ENCODE measurements around the gene NRXN2. TPM values are rescaled to one million over a fixed set of nuclear protein-coding genes. Genes with fewer than 3 reads are reported as not detected.

Gene NRXN2
- total and polyA plus RNA-seq, 3 donors from 2014 or later, result 32.6 to 46.8 (median 40.1) TPM

DNA sequence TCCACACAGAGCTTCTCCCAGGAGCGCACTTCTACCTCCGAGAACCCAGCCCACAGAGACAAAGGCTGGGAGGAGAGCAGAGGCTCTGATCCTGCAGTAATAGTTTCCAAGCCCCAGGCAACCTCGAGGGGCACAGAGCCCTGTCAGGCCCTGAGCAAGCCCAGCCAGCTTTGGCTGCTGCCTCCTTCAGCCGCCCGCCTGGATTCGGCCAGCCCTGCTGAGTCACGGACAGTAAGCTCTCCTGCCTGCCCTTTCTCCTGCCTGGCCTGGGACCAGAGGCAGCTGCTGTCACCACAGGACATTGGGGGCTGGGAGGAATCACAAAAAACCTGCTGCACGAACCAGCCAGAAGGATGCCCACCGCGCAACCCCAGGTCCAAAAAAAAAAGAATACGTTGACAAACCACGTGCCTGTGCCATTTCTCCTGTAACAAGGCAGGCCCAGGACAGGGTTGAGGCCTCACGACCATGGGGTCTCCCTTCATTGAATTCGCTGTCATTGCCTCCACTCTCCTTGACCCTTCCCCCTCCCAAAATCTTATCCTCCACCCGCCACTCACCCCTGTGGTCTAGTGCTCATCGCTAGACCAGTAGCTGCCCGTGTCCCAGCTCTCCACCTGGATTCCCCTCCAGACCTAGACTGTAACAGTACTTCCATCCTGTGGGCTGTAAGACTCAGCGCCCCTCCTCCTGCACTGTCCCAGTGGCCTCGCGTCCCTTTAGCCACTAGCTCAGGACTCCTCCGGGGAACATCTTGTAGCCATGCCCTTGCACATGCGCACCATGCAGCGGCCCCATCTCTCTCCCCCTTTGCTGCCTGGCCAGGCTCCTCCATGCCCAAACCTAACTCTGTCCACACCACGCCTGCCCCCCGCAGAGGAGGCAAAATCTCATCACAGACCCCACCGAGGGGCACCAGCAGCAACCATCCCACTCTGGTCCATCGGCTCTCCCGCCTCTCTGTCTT lies 139.4 kb downstream of the NRXN2 start:
- H3K4me1 ChIP-seq, result peaks cover 10% of the 10 kb centered on the region
- DNase-seq, result no peak
- H3K9me3 ChIP-seq, result no peaks in the 10 kb centered on the region
- H3K36me3 ChIP-seq (ENCODE audit: low read depth, missing control alignments), result no peaks in the 10 kb centered on the region
- H3K27ac ChIP-seq, result no peak overlapping the region
- intact Hi-C loops (cut with DNase I; ENCODE audit: low total_unique reads), result no loop called here
- 92% methylated on average over 22 to 28 of the region's 28 CpGs for WGBS, 2 donors
- no peaks in the 10 kb centered on the region for H3K27me3 ChIP-seq
- no peak for TF ChIP-seq CTCF (IDR thresholded peaks at IDR 0.05)
- TF ChIP-seq POLR2A (IDR thresholded peaks at IDR 0.05), result no peak
- H3K4me3 ChIP-seq, result no peak overlapping the region

DNA sequence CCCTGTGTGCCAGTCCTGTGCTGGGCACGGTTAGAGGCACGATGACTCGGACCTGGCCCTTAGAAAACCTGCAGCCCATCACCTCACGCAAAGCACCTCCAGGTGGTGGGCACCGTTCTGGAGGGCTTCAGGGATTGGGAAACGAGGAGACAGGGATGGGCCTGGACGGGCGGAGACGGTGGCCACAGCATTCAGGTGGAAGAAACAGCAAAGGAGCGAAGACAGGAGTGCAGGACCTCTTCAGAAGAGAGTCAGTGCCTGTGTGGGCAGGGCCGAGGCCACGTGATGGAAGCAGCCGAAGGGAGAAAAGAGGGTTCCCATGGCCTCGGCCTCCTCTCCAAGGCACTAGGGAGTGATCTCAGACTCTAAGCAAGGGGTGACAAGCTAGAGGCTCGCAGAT lies 140.1 kb downstream of the NRXN2 start:
- H3K9me3 ChIP-seq, result no peaks in the 10 kb centered on the region
- H3K4me1 ChIP-seq, result peaks cover 10% of the 10 kb centered on the region
- intact Hi-C loops (cut with DNase I; ENCODE audit: low total_unique reads), result no loop called here
- no peaks in the 10 kb centered on the region for H3K36me3 ChIP-seq (ENCODE audit: low read depth, missing control alignments)
- no peak for TF ChIP-seq POLR2A (IDR thresholded peaks at IDR 0.05)
- TF ChIP-seq CTCF (IDR thresholded peaks at IDR 0.05), result no peak
- no peaks in the 10 kb centered on the region for H3K27me3 ChIP-seq
- H3K27ac ChIP-seq, result no peak overlapping the region
- no peak for DNase-seq
- H3K4me3 ChIP-seq, result no peak overlapping the region
- WGBS, 2 donors, result 94 to 98% methylated on average over 7 to 15 of the region's 15 CpGs

GRCh38 chr11:64581057-64581523 lies 141.9 kb downstream of the NRXN2 start:
- Histone ChIP-seq H3K27ac (no peak overlapping the region), H3K27me3 (no peaks in the 10 kb centered on the region)

GRCh38 chr11:64580412-64580811 lies 142.6 kb downstream of the NRXN2 start:
- TF ChIP-seq POLR2A (IDR thresholded peaks at IDR 0.05), result no peak
- no peak for TF ChIP-seq CTCF (IDR thresholded peaks at IDR 0.05)
- Histone ChIP-seq H3K4me3 (no peak overlapping the region), H3K9me3 (no peaks in the 10 kb centered on the region), H3K27ac (no peak overlapping the region), H3K36me3 (ENCODE audit: low read depth, missing control alignments) (no peaks in the 10 kb centered on the region), H3K4me1 (peaks cover 10% of the 10 kb centered on the region), H3K27me3 (no peaks in the 10 kb centered on the region)
- DNase-seq, result no peak
- WGBS, 2 donors, result 37 to 51% methylated on average over 7 of the region's 7 CpGs
- intact Hi-C loops (cut with DNase I; ENCODE audit: low total_unique reads), result no loop called here

More at GRCh38 chr11:64581057-64581523, 141.9 kb downstream of the NRXN2 start:
- peaks cover 10% of the 10 kb centered on the region for H3K4me1 ChIP-seq
- intact Hi-C loops (cut with DNase I; ENCODE audit: low total_unique reads), result no loop called here
- no peak overlapping the region for H3K4me3 ChIP-seq
- H3K36me3 ChIP-seq (ENCODE audit: low read depth, missing control alignments), result no peaks in the 10 kb centered on the region
- 77 to 78% methylated on average over 12 to 17 of the region's 17 CpGs for WGBS, 2 donors
- H3K9me3 ChIP-seq, result no peaks in the 10 kb centered on the region
- no peak for DNase-seq
- TF ChIP-seq CTCF (IDR thresholded peaks at IDR 0.05) (no peak), POLR2A (IDR thresholded peaks at IDR 0.05) (no peak)
